Body of pancreas (tissue), 4 donors: ENCODE measurements around the gene GSC.

Experiments used
- POLR2A ChIP-seq, 3 donors: fragments of 450-650 bp; IDR thresholded peaks; one replicate each; pipeline ENCODE4 v1.6.1; 2016; ENCODE audit warnings: antibody characterized with exemption in 3 of 3, mild to moderate bottlenecking in 2 of 3
- TF ChIP-seq, protein P1 (sequence below), 7 experiments: fragments of 450-650 bp in 4 of 7; fragments of 200-600 bp in 3 of 7; sonication (generic) in 3 of 7; IDR thresholded peaks; one replicate each; pipeline ENCODE4 v1.5.1; 2016 to 2019; ENCODE audit warnings: antibody characterized with exemption in 7 of 7

DNA sequence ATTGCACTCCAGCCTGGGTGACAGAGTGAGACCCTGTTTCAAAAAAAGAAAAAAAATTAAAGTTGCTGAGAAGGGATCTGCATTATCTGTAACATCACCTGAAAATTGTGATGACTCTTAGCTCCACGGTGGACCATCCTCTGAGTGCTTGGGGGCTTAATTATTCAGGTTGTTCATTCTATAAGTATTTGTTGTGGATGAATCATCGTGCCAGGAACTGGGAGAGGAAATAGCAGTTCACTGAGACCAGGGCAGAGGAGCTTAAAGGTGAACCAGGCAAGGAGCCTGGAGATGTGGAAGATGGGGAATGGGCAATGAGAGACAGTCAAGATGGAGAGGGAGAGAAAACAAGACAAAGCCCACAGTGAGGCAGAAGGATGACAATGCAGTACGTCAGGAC lies 25.5 kb upstream of the GSC start:
- TF ChIP-seq, protein P1, sequence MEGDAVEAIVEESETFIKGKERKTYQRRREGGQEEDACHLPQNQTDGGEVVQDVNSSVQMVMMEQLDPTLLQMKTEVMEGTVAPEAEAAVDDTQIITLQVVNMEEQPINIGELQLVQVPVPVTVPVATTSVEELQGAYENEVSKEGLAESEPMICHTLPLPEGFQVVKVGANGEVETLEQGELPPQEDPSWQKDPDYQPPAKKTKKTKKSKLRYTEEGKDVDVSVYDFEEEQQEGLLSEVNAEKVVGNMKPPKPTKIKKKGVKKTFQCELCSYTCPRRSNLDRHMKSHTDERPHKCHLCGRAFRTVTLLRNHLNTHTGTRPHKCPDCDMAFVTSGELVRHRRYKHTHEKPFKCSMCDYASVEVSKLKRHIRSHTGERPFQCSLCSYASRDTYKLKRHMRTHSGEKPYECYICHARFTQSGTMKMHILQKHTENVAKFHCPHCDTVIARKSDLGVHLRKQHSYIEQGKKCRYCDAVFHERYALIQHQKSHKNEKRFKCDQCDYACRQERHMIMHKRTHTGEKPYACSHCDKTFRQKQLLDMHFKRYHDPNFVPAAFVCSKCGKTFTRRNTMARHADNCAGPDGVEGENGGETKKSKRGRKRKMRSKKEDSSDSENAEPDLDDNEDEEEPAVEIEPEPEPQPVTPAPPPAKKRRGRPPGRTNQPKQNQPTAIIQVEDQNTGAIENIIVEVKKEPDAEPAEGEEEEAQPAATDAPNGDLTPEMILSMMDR (IDR thresholded peaks at IDR 0.05) = no peak
- TF ChIP-seq POLR2A (IDR thresholded peaks at IDR 0.05) = no peak
